NOMO-1 treated with DMSO at 0.1 percent for 48 hours (cell line): ENCODE measurements around the gene IL11RA.
A peak's percentile ranks its signal among the peaks of the same experiment; 100 is the strongest.

ENCODE experiments used
- DNase-seq: peaks from one replicate; lab custom pipeline; 2025; ENCODE audit not compliant: unreplicated experiment; lab: John Stamatoyannopoulos, UW

Gene IL11RA

GRCh38 chr9:34651876-34652601 is at the start of gene IL11RA:
IL11RA (plus strand) TSS chr9:34652185; CDS start chr9:34655218, 3,033 bp downstream.
- DNase-seq, result peak; percentile 95

GRCh38 chr9:34603610-34604231 is 48.3 kb upstream of the IL11RA start:
- DNase-seq, result peak; percentile 75

- no peak for DNase-seq
Observed at GRCh38 chr9:34606190-34606589, 45.8 kb upstream of the IL11RA start.

DNA sequence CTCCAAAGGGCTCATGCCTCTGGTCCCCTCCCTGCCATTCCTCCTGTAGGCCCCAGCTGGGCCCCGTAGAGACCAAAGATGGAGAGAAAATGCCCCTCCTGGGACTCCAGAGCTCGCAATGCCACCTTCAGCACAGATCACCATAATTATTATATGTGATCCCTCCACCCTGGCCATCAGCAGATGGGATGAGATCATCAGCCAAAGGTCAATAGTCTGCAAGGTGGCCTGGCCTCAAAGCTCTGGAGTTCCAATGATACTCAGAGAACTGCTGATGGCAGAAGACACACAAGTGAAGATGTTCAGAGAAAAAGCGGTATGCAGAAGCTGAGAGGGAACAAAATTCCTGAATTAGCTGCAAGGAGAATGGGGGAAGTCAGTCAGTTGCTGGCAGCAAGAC is 45.1 kb upstream of the IL11RA start:
- DNase-seq, result no peak

DNA sequence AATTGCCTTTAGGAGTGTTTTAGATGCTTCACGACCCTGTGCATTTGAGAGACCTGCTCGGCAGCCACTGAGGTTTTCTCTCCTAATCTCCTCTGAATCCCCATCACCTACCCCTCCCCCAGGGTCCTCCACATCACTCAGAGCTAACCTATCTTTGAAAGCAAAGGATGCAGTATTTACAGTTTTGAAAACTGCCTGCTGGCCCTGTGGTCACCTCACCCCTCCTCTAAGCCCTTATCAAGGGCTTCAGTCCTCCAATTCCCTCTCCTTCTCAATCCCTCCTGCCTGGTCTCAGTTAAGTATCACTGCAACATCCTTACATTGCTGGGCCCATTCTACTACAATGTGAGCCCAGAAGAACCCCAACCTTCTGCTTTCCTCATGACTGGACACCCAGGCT is 44.7 kb upstream of the IL11RA start:
- DNase-seq, result no peak

- DNase-seq, result no peak
Observed at GRCh38 chr9:34610434-34611206, 41.4 kb upstream of the IL11RA start.

DNA sequence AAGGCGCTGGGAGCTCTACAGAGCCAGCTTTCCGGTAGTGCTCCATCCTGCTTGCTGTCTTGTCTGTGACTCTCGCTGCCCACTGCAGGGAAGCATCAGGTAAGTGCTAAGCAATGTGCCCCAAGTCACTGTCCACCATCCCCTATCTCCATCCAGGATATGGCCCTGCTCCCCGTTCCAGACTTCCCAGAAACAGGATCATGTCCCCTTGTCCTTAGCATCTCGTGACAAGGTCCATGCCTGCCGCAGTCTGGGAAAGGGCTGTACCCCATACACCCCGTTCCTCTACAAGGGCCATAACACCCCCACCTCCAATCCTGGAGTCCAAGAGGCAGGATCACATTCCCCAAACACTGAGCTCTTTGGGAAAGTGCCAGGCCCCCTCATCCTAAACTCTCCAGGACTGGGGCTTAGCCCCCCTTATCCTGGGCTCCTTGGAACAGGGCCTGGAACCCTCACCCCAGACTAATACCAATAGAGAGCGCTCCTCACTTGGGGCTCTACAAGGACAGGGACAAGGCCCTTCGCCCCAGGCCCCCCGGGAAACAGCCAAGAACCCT is 40.7 kb upstream of the IL11RA start:
- no peak for DNase-seq

- DNase-seq, result peak; percentile 77
Observed at GRCh38 chr9:34611811-34612787, 39.9 kb upstream of the IL11RA start, which contains the start of gene RPP25L. RPP25L (minus strand) TSS chr9:34612097; CDS start chr9:34611296, 801 bp downstream.

DNA sequence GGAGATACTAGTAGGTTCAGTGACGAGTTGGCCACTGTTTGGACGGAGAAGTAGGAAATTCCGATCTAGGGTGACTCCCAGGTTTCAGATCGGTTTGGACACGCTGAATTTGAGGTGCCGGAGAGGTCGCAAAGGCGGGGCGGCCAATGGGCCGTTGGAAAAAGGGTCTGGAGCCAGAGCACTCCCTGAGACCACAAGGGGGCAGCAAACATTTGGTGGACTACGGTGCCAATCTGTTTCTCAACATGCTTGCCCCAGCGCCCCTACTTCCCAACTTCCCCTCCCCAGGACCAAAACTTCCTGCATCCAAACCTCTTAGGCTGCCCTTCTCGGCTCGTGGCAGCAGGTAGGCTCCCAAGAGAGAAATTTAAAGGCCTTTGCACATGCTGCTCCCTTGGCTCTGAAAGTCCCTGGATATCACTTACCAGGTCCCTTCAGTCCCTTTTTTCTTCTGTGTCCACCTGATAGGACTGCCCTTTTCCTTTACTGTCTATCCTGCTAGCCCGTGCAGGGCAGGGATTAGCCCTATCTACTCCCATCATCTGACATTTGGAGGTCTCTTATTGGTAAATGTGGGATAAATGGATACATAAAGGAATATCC is 39.1 kb upstream of the IL11RA start:
- peak; percentile 82 for DNase-seq

DNA sequence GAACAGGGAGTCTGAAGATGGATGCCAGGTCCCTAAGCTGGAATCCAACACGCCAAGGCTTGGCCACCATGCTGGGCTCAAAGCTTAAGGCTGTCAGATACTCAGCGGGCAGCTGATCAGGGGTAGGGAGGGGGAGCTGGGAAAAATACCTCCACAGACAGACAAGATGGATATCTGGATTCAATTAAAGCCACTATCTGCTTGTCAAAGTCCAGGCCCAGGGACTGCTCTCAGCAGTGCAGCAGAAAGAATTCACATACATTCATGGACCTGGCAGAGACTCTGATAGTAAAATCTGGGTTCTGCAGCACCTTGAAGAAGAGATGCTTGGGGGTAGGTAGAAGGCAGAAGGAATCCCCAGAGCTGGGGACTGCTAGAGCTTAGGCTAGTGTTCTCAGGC is 36.9 kb upstream of the IL11RA start:
- no peak for DNase-seq

GRCh38 chr9:34620061-34620994 is 31.7 kb upstream of the IL11RA start, which contains the start of gene DCTN3:
DCTN3 (minus strand) TSS chr9:34620495; CDS start chr9:34620464, 31 bp downstream.
- peak; percentile 99 for DNase-seq

GRCh38 chr9:34623374-34624235 is 28.4 kb upstream of the IL11RA start:
- no peak for DNase-seq

DNA sequence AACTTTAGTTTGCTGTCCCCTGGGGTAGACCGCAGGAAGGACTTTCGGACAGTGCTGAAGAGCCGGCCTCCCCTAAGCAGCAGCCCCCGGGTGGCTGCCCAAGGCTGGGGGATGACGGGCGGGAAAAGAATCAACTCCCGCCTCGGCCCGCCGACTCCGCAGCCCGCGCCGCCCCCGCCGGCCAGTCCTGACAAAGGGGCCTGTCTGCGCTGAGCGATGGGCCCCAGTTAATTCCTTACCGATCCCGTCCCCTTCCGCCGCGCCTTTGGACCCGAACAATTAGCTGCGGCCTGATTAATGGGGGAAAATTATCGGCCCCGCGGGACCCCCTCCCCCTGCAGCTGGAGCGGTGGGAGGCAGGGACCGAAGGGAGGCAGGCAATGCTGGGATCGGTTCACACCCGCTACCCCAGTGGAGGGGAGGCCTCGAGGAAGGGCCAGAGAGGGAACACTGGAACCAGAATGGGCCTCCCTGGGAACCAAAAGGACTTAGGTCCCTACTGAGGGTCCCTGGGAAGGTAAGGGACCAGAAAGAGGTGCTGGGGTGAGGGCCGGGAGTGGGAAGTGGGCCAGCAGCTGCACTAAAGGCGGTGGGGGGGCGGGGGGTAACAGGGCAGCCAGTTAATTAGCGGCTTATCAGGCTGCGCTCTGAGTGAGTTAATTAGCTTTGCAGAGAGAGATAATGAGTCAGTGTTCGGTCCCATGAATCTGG is 27.4 kb upstream of the IL11RA start:
- DNase-seq, result no peak

DNA sequence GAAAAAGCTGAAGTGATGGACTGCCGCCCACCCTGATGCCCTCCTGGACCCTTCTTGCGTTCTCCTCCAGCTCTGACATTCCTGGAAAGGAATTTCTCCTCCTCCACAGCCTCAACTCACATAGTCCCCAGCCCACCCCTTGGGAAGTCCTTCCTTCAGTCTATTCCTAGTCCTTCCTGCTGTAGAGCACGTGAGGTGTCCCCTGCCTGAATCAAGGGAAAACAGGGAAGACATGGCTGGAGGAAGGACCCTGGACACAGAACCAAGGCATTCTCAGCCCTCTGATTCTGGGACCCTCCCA is 26.8 kb upstream of the IL11RA start:
- no peak for DNase-seq

- DNase-seq, result no peak
Observed at GRCh38 chr9:34627716-34628655, 24.0 kb upstream of the IL11RA start.
